DOHH2 (cell line): ENCODE data around the gene PDE9A.

Experiments used
- EZH2phosphoT487 ChIP-seq: fragments of 200-600 bp; sonication (generic); IDR thresholded peaks from 2 replicates; pipeline ENCODE4 v1.6.1; 2017; ENCODE audit warnings: borderline replicate concordance, mild to moderate bottlenecking, antibody characterized with exemption, low read length, moderate library complexity, mixed read lengths
- TF ChIP-seq, protein P1 (sequence below): fragments of 200-600 bp; sonication (generic); IDR thresholded peaks from one replicate; pipeline ENCODE4 v1.5.1; 2014; ENCODE audit warnings: antibody characterized with exemption, mild to moderate bottlenecking, low read depth, low read length; ENCODE audit not compliant: poor library complexity, severe bottlenecking

DNA sequence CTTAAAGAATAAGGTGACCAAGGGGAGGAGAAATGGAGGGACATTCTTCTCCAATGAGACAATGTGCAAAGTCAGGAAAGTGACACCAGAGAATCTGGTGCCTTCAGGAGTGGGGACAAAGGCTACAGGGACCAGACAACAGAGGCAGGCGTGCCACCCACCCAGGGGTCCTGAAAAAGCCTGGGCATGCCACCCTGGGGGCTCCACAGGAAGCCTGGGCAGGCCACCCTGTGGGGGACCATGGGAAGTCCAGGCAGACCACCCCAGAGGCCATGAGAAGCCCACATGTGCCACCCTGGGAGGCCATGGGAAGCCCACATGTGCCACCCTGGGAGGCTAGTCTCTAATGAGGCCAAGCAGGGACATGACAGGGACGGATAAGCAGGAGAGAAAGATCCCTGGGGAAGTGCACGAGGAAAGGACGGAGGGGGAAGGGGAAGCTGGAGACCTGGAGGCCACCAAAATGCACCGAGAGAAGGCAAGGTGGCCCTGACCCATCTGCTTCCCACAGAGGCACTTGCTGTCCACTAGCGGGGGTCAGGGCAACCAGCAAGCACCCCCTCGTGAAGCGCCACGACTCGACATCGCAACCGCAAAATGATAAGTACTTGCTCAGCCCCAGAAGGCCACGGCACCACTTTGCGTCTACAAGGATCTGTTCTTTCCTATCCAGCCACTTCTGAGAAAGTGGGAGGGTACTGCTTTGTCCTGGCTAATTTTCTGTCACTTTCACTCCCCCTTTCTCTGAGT, 7.2 kb upstream of the PDE9A start:
- TF ChIP-seq, protein P1, sequence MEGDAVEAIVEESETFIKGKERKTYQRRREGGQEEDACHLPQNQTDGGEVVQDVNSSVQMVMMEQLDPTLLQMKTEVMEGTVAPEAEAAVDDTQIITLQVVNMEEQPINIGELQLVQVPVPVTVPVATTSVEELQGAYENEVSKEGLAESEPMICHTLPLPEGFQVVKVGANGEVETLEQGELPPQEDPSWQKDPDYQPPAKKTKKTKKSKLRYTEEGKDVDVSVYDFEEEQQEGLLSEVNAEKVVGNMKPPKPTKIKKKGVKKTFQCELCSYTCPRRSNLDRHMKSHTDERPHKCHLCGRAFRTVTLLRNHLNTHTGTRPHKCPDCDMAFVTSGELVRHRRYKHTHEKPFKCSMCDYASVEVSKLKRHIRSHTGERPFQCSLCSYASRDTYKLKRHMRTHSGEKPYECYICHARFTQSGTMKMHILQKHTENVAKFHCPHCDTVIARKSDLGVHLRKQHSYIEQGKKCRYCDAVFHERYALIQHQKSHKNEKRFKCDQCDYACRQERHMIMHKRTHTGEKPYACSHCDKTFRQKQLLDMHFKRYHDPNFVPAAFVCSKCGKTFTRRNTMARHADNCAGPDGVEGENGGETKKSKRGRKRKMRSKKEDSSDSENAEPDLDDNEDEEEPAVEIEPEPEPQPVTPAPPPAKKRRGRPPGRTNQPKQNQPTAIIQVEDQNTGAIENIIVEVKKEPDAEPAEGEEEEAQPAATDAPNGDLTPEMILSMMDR: no peak
- no peak for TF ChIP-seq EZH2phosphoT487
